Endothelial cell of umbilical vein (primary cell): ENCODE measurements around the gene MYH10.

Experiments
- CTCF ChIP-seq, 2 donors: IDR thresholded peaks; 1 replicate in 1 of 2; 2 replicates in 1 of 2; pipeline ENCODE4 v1.5.1; 2011; ENCODE audit warnings: low read length in 2 of 2, mild to moderate bottlenecking in 2 of 2, moderate library complexity in 2 of 2, control low read depth in 1 of 2, inconsistent platforms in 1 of 2, low read depth in 1 of 2; ENCODE audit not compliant: insufficient read depth in 1 of 2; ENCODE audit errors: extremely low read depth in 1 of 2
- EZH2 ChIP-seq: IDR thresholded peaks from 2 replicates; pipeline ENCODE4 v1.6.1; 2012; ENCODE audit warnings: borderline replicate concordance, low read depth, mild to moderate bottlenecking, moderate library complexity, low read length, inconsistent platforms; ENCODE audit not compliant: severe bottlenecking
- MAX ChIP-seq: IDR thresholded peaks from 2 replicates; pipeline ENCODE4 v1.6.1; 2011; ENCODE audit not compliant: insufficient read depth, insufficient read length
- MYC ChIP-seq: IDR thresholded peaks from one replicate; pipeline ENCODE4 v1.6.1; 2011; ENCODE audit warnings: mild to moderate bottlenecking, low read depth, low read length
- POLR2A ChIP-seq: IDR thresholded peaks from 2 replicates; pipeline ENCODE4 v1.6.1; 2012; ENCODE audit warnings: low read depth, mild to moderate bottlenecking, control low read depth, low read length

GRCh38 chr17:8574687-8575086, 55.8 kb downstream of the MYH10 start:
- TF ChIP-seq CTCF (IDR thresholded peaks at IDR 0.05; ENCODE audit: extremely low read depth in 1 of 2, insufficient read depth in 1 of 2, low read depth in 1 of 2, low read length in 2 of 2) (peak in 1 of 2 donors; percentile 5), MYC (no peak), EZH2 (no peak), POLR2A (no peak), MAX (no peak)
